SU-DHL-6 (cell line): Measurements from ENCODE around the gene ZNF341.

Experiments used
- H2AFZ ChIP-seq: fragments of 200-600 bp; sonication (generic); 2 replicates; pipeline ENCODE4 v1.6.1; 2014; ENCODE audit warnings: low read depth, mild to moderate bottlenecking, moderate library complexity, mixed read lengths, antibody characterized with exemption, low read length; ENCODE audit not compliant: severe bottlenecking
- H3F3A ChIP-seq: fragments of 200-600 bp; shearing (Covaris generic); 2 replicates; pipeline ENCODE4 v1.6.0; 2016; ENCODE audit warnings: antibody characterized with exemption, mild to moderate bottlenecking; ENCODE audit not compliant: insufficient read depth
- H3K27ac ChIP-seq: fragments of 200-600 bp; sonication (generic); 2 replicates; pipeline ENCODE4 v1.5.1; 2016; ENCODE audit warnings: low read depth, mild to moderate bottlenecking, low read length, moderate library complexity, mixed read lengths
- H3K27me3 ChIP-seq: fragments of 200-600 bp; sonication (generic), shearing (Covaris generic); 2 replicates; pipeline ENCODE4 v1.6.0; 2014; ENCODE audit warnings: mild to moderate bottlenecking, low read length
- H3K36me3 ChIP-seq: fragments of 200-600 bp; sonication (generic); 2 replicates; pipeline ENCODE4 v1.6.1; 2014; ENCODE audit warnings: mild to moderate bottlenecking, low read length, mixed read lengths
- H3K4me2 ChIP-seq: fragments of 300-600, 200-600 bp; shearing (Covaris generic), sonication (generic); 2 replicates; pipeline ENCODE4 v1.6.0; 2014; ENCODE audit warnings: low read length, low read depth, mild to moderate bottlenecking; ENCODE audit not compliant: poor library complexity, severe bottlenecking
- H3K4me3 ChIP-seq: fragments of 200-600 bp; sonication (generic); 2 replicates; pipeline ENCODE4 v1.5.1; 2014; ENCODE audit warnings: antibody characterized with exemption, low read length, mild to moderate bottlenecking, mixed read lengths; ENCODE audit not compliant: insufficient read depth, poor library complexity, severe bottlenecking
- H3K79me2 ChIP-seq: fragments of 200-600 bp; sonication (generic); 2 replicates; pipeline ENCODE4 v1.6.1; 2014; ENCODE audit warnings: mild to moderate bottlenecking, low read length, moderate library complexity; ENCODE audit not compliant: insufficient read depth
- H3K9ac ChIP-seq: fragments of 200-600 bp; sonication (generic); 2 replicates; pipeline ENCODE4 v1.7.0; 2014; ENCODE audit warnings: mild to moderate bottlenecking, low read length
- H3K9me2 ChIP-seq: fragments of 200-600 bp; sonication (generic); replicated peaks from 2 replicates; pipeline ENCODE4 v1.6.1; 2014; ENCODE audit warnings: low read length; ENCODE audit not compliant: insufficient read depth
- H3K9me3 ChIP-seq: fragments of 200-600 bp; sonication (generic); 2 replicates; pipeline ENCODE4 v1.6.1; 2014; ENCODE audit warnings: low read length, mixed read lengths; ENCODE audit not compliant: insufficient read depth
- H4K20me1 ChIP-seq: fragments of 200-600 bp; sonication (generic); 2 replicates; pipeline ENCODE4 v1.6.1; 2014; ENCODE audit warnings: low read depth, mild to moderate bottlenecking, antibody characterized with exemption, low read length, moderate library complexity, mixed read lengths
- EZH2phosphoT487 ChIP-seq: fragments of 200-600 bp; sonication (generic), shearing (Covaris generic); conservative IDR thresholded peaks from 2 replicates; pipeline ENCODE4 v1.6.1; 2018; ENCODE audit warnings: mild to moderate bottlenecking, antibody characterized with exemption, low read length, moderate library complexity, mixed read lengths
- TF ChIP-seq, protein P1 (sequence below): fragments of 200-600 bp; sonication (generic); IDR thresholded peaks from one replicate; pipeline ENCODE4 v1.5.1; 2017; ENCODE audit warnings: antibody characterized with exemption, mild to moderate bottlenecking, low read length, moderate library complexity; ENCODE audit not compliant: insufficient read depth, poor library complexity, severe bottlenecking

ZNF341 gene

DNA sequence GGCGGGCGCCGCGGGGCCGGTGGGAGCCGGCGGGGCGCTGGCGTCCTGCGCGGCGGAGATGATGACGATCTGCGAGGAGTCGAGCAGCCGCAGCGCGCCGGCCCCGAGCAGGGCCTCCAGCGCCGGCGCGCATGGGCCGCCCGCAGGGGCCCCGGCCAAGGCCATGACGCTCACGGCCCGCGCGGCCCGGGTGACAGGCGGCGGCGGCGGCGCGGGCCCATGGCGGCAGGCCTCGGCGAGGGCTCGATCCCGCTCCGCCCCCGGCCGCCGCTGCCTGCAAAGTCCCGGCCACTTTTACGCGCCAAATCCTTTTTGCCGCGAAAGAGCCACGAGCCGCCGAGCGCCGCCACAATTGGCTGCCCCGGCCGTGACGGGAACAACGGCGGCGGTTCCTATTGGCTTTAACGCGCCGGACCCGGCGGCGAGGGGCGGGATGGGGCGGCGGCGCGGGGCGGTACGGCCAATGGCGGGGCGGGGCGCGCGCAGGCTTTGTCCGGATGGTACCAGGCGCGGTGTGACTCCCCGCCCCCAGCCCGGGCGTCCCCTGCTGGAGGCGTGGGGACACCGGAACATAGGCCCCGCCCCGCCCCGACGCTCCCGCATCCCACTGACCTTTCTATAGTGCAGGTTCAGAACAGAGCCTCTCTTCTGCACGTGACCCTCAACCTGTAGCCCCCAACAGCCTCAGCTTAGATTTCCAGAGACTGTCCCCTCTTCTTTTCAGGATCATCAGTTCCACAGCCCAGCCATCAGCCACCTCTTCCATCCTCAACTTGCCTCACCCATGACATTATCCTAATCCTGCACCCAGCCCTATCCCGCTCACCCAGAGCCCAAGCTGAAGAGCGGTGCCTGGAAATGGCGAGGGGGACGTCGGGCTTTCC lies 45.5 kb upstream of the ZNF341 start, which contains the start of gene E2F1:
Gene E2F1, minus strand, starts transcription at position 286 of the 884 bp plus-strand sequence. Its CDS starts 121 bp downstream, at position 165.
- Histone ChIP-seq H3K27me3 (no peaks in the 10 kb centered on the region), H3K9ac (peak within 1 kb of the TSS; percentile 67), H4K20me1 (no peaks in the 10 kb centered on the region), H3K9me2 (no peaks in the 10 kb centered on the region), H3K9me3 (no peaks in the 10 kb centered on the region), H3K4me2 (peak within 1 kb of the TSS; percentile 80), H3F3A (peaks cover 42% of the 10 kb centered on the region), H3K4me3 (peak within 1 kb of the TSS; percentile 69), H3K36me3 (no peaks in the 10 kb centered on the region), H3K79me2 (peaks cover 38% of the 10 kb centered on the region), H3K27ac (peak within 1 kb of the TSS; percentile 94), H2AFZ (peak within 1 kb of the TSS; percentile 73)
- TF ChIP-seq, protein P1, sequence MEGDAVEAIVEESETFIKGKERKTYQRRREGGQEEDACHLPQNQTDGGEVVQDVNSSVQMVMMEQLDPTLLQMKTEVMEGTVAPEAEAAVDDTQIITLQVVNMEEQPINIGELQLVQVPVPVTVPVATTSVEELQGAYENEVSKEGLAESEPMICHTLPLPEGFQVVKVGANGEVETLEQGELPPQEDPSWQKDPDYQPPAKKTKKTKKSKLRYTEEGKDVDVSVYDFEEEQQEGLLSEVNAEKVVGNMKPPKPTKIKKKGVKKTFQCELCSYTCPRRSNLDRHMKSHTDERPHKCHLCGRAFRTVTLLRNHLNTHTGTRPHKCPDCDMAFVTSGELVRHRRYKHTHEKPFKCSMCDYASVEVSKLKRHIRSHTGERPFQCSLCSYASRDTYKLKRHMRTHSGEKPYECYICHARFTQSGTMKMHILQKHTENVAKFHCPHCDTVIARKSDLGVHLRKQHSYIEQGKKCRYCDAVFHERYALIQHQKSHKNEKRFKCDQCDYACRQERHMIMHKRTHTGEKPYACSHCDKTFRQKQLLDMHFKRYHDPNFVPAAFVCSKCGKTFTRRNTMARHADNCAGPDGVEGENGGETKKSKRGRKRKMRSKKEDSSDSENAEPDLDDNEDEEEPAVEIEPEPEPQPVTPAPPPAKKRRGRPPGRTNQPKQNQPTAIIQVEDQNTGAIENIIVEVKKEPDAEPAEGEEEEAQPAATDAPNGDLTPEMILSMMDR = no peak
- no peak for TF ChIP-seq EZH2phosphoT487

DNA sequence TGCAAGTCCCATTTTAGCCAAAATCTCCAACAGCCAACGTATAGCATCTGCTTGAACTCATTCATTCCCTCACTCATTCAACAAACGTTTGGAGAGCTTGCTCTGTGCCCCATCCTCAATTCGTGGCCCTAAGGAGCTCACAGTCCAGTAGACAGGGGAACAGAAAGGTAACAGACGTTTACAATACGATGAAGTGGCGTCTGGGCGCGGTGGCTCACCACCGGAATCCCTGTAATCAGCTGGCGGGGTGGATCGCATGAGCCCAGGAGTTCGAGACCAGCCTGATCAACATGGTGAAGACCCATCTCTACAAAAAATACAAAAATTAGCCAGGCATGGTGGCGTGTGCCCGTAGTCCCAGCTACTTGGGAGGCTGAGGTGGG lies 44.8 kb upstream of the ZNF341 start:
- H3K4me3 ChIP-seq = peak overlapping the region; percentile 30
- TF ChIP-seq, protein P1 = no peak
- TF ChIP-seq EZH2phosphoT487 = no peak

DNA sequence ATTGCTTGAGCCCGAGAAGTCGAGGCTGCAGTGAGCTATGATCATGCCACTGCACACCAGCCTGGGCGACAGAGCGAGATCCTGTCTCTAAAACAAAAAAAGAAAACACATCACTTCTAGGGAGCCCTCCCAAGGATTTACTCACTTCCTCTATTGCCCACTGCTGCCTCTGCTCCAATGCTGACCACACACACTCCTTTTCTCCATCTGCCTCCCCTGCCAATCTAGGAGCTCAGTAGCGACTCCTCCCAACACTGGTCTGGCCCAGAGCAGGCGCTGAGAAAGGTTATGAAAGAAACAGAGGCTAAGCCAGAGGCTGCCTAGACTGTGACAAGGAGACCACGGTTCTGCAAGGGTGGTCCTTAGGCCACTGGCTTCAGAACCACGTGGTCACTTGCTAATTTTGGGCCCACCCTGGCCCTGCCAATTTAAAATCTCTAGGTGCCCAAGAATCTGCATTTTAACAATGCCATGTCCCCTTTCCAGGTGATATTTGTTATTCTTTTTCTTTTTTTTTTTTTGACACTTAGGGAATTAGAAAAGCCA lies 44.4 kb upstream of the ZNF341 start:
- Histone ChIP-seq H3K36me3 (no peaks in the 10 kb centered on the region), H2AFZ (no peak overlapping the region), H3K27ac (no peak overlapping the region), H4K20me1 (no peaks in the 10 kb centered on the region), H3K4me2 (no peak overlapping the region), H3K79me2 (peaks cover 27% of the 10 kb centered on the region), H3K9me3 (no peaks in the 10 kb centered on the region), H3F3A (peaks cover 35% of the 10 kb centered on the region; the same call in 1 of the 2 replicates), H3K9ac (no peak overlapping the region; the same call in 1 of the 2 replicates), H3K9me2 (no peaks in the 10 kb centered on the region), H3K27me3 (no peaks in the 10 kb centered on the region), H3K4me3 (no peak overlapping the region)
- TF ChIP-seq, protein P1 = no peak
- no peak for TF ChIP-seq EZH2phosphoT487

More for the DNA sequence above, 44.8 kb upstream of the ZNF341 start:
- H3F3A ChIP-seq = peaks cover 40% of the 10 kb centered on the region; the same call in 1 of the 2 replicates
- H3K27ac ChIP-seq = 0 out of 2 replicates have a peak overlapping the region, but pooled peaks have one; percentile 28
- no peaks in the 10 kb centered on the region for H3K9me2 ChIP-seq
- H3K27me3 ChIP-seq = no peaks in the 10 kb centered on the region
- peak overlapping the region; percentile 53 for H3K9ac ChIP-seq
- H3K4me2 ChIP-seq = peak overlapping the region; percentile 50
- H4K20me1 ChIP-seq = no peaks in the 10 kb centered on the region
- H3K9me3 ChIP-seq = no peaks in the 10 kb centered on the region
- H3K79me2 ChIP-seq = peaks cover 32% of the 10 kb centered on the region
- no peaks in the 10 kb centered on the region for H3K36me3 ChIP-seq
- peak overlapping the region; percentile 73 for H2AFZ ChIP-seq
